SK-N-SH (cell line): ENCODE measurements around the gene MTERF4. TPM values are rescaled to one million over a fixed set of nuclear protein-coding genes. Genes with fewer than 3 reads are reported as not detected.

Experiments
- CTCF ChIA-PET: fragments of 300-600, 350-600 bp; formaldehyde crosslinking; extraction: SDS; loops from one replicate; lab custom pipeline; 2021; lab: Yijun Ruan, JAX
- POLR2A ChIA-PET: fragments of 350-600 bp; sonication (Branson Sonifier 250); formaldehyde crosslinking; extraction: SDS; loops from one replicate; lab custom pipeline; 2020; ENCODE audit warnings: antibody characterized with exemption, inconsistent platforms; lab: Yijun Ruan, JAX
- DNase-seq: peaks from one replicate; pipeline ENCODE4 v3.0.0; 2012
- H2AFZ ChIP-seq: fragments of 200-600 bp; sonication (generic); 2 replicates; pipeline ENCODE4 v1.8.1; 2016; ENCODE audit warnings: antibody characterized with exemption, mild to moderate bottlenecking, low read depth
- H3F3A ChIP-seq: fragments of 200-600 bp; sonication (generic); replicated peaks from 2 replicates; pipeline ENCODE3; 2016; ENCODE audit warnings: antibody characterized with exemption, mild to moderate bottlenecking; ENCODE audit not compliant: insufficient read depth
- H3K27ac ChIP-seq, 2 experiments: fragments of 200-500 bp in 1 of 2; fragments of 200-600 bp in 1 of 2; sonication (Bioruptor generic) in 1 of 2; sonication (generic), shearing (Covaris generic) in 1 of 2; 2 replicates each; pipeline versions ENCODE4 v1.5.1 to v1.6.1; 2014 to 2016; ENCODE audit warnings: low read depth in 2 of 2, inconsistent platforms in 1 of 2, low read length in 1 of 2, mild to moderate bottlenecking in 1 of 2, mixed read lengths in 1 of 2
- H3K27me3 ChIP-seq: fragments of 200-600 bp; sonication (generic), shearing (Covaris generic); 2 replicates; pipeline ENCODE4 v1.6.1; 2016; ENCODE audit warnings: mixed run types; ENCODE audit not compliant: insufficient read depth
- H3K36me3 ChIP-seq, 2 experiments: fragments of 200-500 bp in 1 of 2; fragments of 200-600 bp in 1 of 2; sonication (Bioruptor generic) in 1 of 2; sonication (generic) in 1 of 2; replicated peaks in 1 of 2; 2 replicates each; pipeline versions ENCODE3 to v1.5.1; 2014 to 2016; ENCODE audit warnings: low read length in 1 of 2, mild to moderate bottlenecking in 1 of 2; ENCODE audit not compliant: insufficient read depth in 2 of 2, control insufficient read depth in 1 of 2
- H3K4me1 ChIP-seq, 2 experiments: fragments of 200-500 bp in 1 of 2; fragments of 200-600 bp in 1 of 2; sonication (Bioruptor generic) in 1 of 2; sonication (generic), shearing (Covaris generic) in 1 of 2; 2 replicates each; pipeline versions ENCODE4 v1.5.1 to v1.6.1; 2014 to 2016; ENCODE audit warnings: low read depth in 1 of 2, low read length in 1 of 2, mixed run types in 1 of 2; ENCODE audit not compliant: insufficient read depth in 2 of 2, control insufficient read depth in 1 of 2
- H3K4me2 ChIP-seq: fragments of 200-600 bp; sonication (generic), shearing (Covaris generic); 2 replicates; pipeline ENCODE4 v1.6.1; 2017; ENCODE audit warnings: mixed run types
- H3K4me3 ChIP-seq, 2 experiments: fragments of 200-500 bp in 1 of 2; fragments of 200-600 bp in 1 of 2; sonication (Bioruptor generic) in 1 of 2; sonication (generic), shearing (Covaris generic) in 1 of 2; 2 replicates each; pipeline versions ENCODE4 v1.5.1 to v1.8.1; 2014 to 2016; ENCODE audit warnings: low read depth in 2 of 2, inconsistent platforms in 1 of 2, low read length in 1 of 2, mild to moderate bottlenecking in 1 of 2, mixed read lengths in 1 of 2, moderate library complexity in 1 of 2
- H3K79me2 ChIP-seq: fragments of 200-600 bp; sonication (generic); 2 replicates; pipeline ENCODE4 v1.8.1; 2017; ENCODE audit warnings: mild to moderate bottlenecking; ENCODE audit not compliant: insufficient read depth
- H3K9ac ChIP-seq: fragments of 200-600 bp; sonication (generic); 2 replicates; pipeline ENCODE4 v1.6.1; 2017; ENCODE audit warnings: mixed run types
- H3K9me2 ChIP-seq: fragments of 200-600 bp; sonication (generic); 2 replicates; pipeline ENCODE4 v1.6.1; 2017; ENCODE audit warnings: mixed run types
- H3K9me3 ChIP-seq: fragments of 200-600 bp; sonication (generic); 2 replicates; pipeline ENCODE4 v1.6.1; 2017; ENCODE audit warnings: mixed run types, mild to moderate bottlenecking, moderate library complexity
- H4K20me1 ChIP-seq: fragments of 200-600 bp; sonication (generic); 2 replicates; pipeline ENCODE4 v1.6.1; 2017; ENCODE audit warnings: mild to moderate bottlenecking, mixed run types; ENCODE audit not compliant: insufficient read depth
- EZH2phosphoT487 ChIP-seq: fragments of 200-600 bp; sonication (generic); IDR thresholded peaks from 2 replicates; pipeline ENCODE4 v1.6.1; 2017; ENCODE audit warnings: low read depth, mixed run types, mild to moderate bottlenecking, antibody characterized with exemption, moderate library complexity, borderline replicate concordance
- FOXM1 ChIP-seq: IDR thresholded peaks from 2 replicates; pipeline ENCODE4 v1.4.0; 2012; ENCODE audit warnings: low read depth, mild to moderate bottlenecking
- RFX5 ChIP-seq: IDR thresholded peaks from 2 replicates; pipeline ENCODE4 v1.6.1; 2012; ENCODE audit warnings: mild to moderate bottlenecking, improper control_type of control experiment, low read length
- RXRA ChIP-seq: IDR thresholded peaks from 2 replicates; pipeline ENCODE4 v1.4.0; 2012; ENCODE audit warnings: low read depth, mild to moderate bottlenecking, borderline replicate concordance
- SMC3 ChIP-seq: IDR thresholded peaks from 2 replicates; pipeline ENCODE4 v1.6.1; 2012; ENCODE audit warnings: low read depth, low read length, improper control_type of control experiment
- TAF1 ChIP-seq: IDR thresholded peaks from 2 replicates; pipeline ENCODE4 v1.6.1; 2012; ENCODE audit warnings: low read depth, mild to moderate bottlenecking, low read length, moderate library complexity, borderline replicate concordance
- TCF12 ChIP-seq: IDR thresholded peaks from 2 replicates; pipeline ENCODE4 v1.4.0; 2012
- TEAD4 ChIP-seq: IDR thresholded peaks from 2 replicates; pipeline ENCODE4 v1.4.0; 2012; ENCODE audit warnings: mild to moderate bottlenecking, borderline replicate concordance; ENCODE audit not compliant: insufficient read depth
- WGBS: methylation state at CpG from one replicate; pipeline ENCODE4 v1.1.6; 2017; ENCODE audit warnings: low lambda C conversion rate; 5-methylcytosine and 5-hydroxymethylcytosine counted together
- polyA plus RNA-seq, 3 experiments: library from polyadenylated mRNA; depleted of rRNA; stranded (reverse); fragments of >200 nt; gene quantifications; 2 replicates each; pipeline ENCODE4 v1.2.3, GENCODE V29; 2012
- TF ChIP-seq, protein P1 (sequence below): fragments of 150-350 bp; IDR thresholded peaks from 2 replicates; pipeline ENCODE4 v1.6.1; 2017; ENCODE audit warnings: antibody characterized with exemption, low read length, low read depth, borderline replicate concordance
- TF ChIP-seq, protein P2 (sequence below): IDR thresholded peaks from 2 replicates; pipeline ENCODE4 v1.6.1; 2012; ENCODE audit warnings: mild to moderate bottlenecking, low read depth, low read length, moderate library complexity
- TF ChIP-seq, protein P3 (sequence below): IDR thresholded peaks from 2 replicates; pipeline ENCODE4; 2012
- TF ChIP-seq, protein P4 (sequence below): fragments of 150-350 bp; IDR thresholded peaks from 2 replicates; pipeline ENCODE4 v1.6.1; 2016; ENCODE audit warnings: mild to moderate bottlenecking, low read depth, low read length

Gene MTERF4
- polyA plus RNA-seq, 1 of the 3 experiments (the other 2 are of a cell fraction), result 31.0 TPM

GRCh38 chr2:241050624-241051577, 51.2 kb downstream of the MTERF4 start:
- H2AFZ ChIP-seq, result no peak overlapping the region
- no peaks in the 10 kb centered on the region for H3K36me3 ChIP-seq
- H3K9ac ChIP-seq, result no peak overlapping the region
- 71% methylated on average over 9 of the region's 18 CpGs for WGBS
- H3K4me1 ChIP-seq, result no peaks in the 10 kb centered on the region; a peak in 1 of 4 replicates
- H3K4me3 ChIP-seq, result no peak overlapping the region
- H4K20me1 ChIP-seq, result no peaks in the 10 kb centered on the region
- H3F3A ChIP-seq, result no peaks in the 10 kb centered on the region
- peak; percentile 39 for DNase-seq
- H3K9me3 ChIP-seq, result no peaks in the 10 kb centered on the region
- H3K4me2 ChIP-seq, result no peak overlapping the region
- ChIA-PET POLR2A (no interaction called here), CTCF (interaction anchor here (1.2 to 2.0 kb wide), 4 partner anchors 9 to 200 kb away, joined by 3 to 5 read pairs (median 4); no protein-coding TSS in a partner anchor)
- H3K79me2 ChIP-seq, result no peaks in the 10 kb centered on the region
- H3K27me3 ChIP-seq, result no peaks in the 10 kb centered on the region
- no peaks in the 10 kb centered on the region for H3K9me2 ChIP-seq
- no peak overlapping the region for H3K27ac ChIP-seq
- TF ChIP-seq EZH2phosphoT487, result no peak
- TF ChIP-seq RXRA, result no peak
- no peak for TF ChIP-seq RFX5
- TF ChIP-seq, protein P1, sequence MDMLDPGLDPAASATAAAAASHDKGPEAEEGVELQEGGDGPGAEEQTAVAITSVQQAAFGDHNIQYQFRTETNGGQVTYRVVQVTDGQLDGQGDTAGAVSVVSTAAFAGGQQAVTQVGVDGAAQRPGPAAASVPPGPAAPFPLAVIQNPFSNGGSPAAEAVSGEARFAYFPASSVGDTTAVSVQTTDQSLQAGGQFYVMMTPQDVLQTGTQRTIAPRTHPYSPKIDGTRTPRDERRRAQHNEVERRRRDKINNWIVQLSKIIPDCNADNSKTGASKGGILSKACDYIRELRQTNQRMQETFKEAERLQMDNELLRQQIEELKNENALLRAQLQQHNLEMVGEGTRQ, result no peak
- no peak for TF ChIP-seq SMC3
- no peak for TF ChIP-seq TEAD4
- TF ChIP-seq TCF12, result no peak
- no peak for TF ChIP-seq TAF1
- TF ChIP-seq, protein P2, sequence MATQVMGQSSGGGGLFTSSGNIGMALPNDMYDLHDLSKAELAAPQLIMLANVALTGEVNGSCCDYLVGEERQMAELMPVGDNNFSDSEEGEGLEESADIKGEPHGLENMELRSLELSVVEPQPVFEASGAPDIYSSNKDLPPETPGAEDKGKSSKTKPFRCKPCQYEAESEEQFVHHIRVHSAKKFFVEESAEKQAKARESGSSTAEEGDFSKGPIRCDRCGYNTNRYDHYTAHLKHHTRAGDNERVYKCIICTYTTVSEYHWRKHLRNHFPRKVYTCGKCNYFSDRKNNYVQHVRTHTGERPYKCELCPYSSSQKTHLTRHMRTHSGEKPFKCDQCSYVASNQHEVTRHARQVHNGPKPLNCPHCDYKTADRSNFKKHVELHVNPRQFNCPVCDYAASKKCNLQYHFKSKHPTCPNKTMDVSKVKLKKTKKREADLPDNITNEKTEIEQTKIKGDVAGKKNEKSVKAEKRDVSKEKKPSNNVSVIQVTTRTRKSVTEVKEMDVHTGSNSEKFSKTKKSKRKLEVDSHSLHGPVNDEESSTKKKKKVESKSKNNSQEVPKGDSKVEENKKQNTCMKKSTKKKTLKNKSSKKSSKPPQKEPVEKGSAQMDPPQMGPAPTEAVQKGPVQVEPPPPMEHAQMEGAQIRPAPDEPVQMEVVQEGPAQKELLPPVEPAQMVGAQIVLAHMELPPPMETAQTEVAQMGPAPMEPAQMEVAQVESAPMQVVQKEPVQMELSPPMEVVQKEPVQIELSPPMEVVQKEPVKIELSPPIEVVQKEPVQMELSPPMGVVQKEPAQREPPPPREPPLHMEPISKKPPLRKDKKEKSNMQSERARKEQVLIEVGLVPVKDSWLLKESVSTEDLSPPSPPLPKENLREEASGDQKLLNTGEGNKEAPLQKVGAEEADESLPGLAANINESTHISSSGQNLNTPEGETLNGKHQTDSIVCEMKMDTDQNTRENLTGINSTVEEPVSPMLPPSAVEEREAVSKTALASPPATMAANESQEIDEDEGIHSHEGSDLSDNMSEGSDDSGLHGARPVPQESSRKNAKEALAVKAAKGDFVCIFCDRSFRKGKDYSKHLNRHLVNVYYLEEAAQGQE, result no peak
- TF ChIP-seq, protein P3, sequence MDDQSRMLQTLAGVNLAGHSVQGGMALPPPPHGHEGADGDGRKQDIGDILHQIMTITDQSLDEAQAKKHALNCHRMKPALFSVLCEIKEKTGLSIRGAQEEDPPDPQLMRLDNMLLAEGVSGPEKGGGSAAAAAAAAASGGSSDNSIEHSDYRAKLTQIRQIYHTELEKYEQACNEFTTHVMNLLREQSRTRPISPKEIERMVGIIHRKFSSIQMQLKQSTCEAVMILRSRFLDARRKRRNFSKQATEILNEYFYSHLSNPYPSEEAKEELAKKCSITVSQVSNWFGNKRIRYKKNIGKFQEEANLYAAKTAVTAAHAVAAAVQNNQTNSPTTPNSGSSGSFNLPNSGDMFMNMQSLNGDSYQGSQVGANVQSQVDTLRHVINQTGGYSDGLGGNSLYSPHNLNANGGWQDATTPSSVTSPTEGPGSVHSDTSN, result no peak
- TF ChIP-seq FOXM1, result no peak
- TF ChIP-seq, protein P4, sequence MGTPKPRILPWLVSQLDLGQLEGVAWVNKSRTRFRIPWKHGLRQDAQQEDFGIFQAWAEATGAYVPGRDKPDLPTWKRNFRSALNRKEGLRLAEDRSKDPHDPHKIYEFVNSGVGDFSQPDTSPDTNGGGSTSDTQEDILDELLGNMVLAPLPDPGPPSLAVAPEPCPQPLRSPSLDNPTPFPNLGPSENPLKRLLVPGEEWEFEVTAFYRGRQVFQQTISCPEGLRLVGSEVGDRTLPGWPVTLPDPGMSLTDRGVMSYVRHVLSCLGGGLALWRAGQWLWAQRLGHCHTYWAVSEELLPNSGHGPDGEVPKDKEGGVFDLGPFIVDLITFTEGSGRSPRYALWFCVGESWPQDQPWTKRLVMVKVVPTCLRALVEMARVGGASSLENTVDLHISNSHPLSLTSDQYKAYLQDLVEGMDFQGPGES, result no peak
